Measurements from ENCODE around the gene RNF157. TPM values are rescaled to one million over a fixed set of nuclear protein-coding genes. Genes with fewer than 3 reads are reported as not detected.

The RNF157 gene
- total and polyA plus RNA-seq, 2 of the 13 experiments (the other 11 are each of a cell fraction or from before 2014, with no cell fraction given) = 0.44 to 1.5 TPM

DNA sequence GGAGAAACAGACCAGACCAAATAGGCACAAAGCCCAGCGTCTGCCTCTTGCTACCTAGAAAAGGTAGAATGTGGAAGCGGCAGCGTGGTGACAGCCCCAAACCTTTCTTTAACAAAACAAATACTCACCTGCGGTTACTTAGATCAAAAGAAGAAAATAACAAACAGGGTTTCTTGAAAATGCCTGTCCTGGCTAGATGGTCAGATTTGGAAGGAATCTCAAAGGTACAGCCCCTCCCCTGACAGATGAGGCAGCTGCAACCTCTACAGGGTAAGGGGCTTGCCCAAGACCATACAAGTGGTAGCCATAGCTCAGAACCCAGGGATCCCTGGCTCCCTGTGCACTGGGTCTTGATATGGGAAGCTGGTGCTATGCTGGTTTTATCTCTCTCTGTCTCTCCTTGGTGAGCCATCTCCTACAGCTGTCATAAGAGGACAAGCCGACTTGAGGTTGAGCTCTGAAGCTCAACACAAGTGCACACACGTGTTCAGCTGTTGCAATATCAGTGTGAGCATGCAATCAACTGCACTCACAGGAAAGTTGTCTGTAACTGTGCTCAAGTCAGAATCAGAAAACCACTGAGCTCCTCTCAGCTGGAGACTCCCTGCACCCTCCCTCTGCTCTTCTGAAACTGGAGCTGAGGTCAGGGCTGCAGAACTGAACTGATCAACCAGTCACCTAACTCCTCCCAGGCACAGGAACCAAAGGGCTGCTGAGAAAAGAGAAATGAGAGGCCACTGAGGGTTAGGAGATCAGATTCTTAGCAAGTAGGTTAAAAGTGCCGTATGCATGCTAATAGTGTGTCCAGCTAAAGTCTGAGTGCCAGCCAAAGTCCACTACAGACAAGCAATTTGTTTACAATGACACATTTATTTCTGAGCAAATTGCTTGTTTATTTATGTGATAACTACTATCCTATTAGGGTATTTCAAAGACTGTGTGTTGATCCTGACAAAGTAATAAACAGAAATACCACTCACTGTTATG lies 6.1 kb upstream of the RNF157 start (continued):
- TF ChIP-seq, protein P1, sequence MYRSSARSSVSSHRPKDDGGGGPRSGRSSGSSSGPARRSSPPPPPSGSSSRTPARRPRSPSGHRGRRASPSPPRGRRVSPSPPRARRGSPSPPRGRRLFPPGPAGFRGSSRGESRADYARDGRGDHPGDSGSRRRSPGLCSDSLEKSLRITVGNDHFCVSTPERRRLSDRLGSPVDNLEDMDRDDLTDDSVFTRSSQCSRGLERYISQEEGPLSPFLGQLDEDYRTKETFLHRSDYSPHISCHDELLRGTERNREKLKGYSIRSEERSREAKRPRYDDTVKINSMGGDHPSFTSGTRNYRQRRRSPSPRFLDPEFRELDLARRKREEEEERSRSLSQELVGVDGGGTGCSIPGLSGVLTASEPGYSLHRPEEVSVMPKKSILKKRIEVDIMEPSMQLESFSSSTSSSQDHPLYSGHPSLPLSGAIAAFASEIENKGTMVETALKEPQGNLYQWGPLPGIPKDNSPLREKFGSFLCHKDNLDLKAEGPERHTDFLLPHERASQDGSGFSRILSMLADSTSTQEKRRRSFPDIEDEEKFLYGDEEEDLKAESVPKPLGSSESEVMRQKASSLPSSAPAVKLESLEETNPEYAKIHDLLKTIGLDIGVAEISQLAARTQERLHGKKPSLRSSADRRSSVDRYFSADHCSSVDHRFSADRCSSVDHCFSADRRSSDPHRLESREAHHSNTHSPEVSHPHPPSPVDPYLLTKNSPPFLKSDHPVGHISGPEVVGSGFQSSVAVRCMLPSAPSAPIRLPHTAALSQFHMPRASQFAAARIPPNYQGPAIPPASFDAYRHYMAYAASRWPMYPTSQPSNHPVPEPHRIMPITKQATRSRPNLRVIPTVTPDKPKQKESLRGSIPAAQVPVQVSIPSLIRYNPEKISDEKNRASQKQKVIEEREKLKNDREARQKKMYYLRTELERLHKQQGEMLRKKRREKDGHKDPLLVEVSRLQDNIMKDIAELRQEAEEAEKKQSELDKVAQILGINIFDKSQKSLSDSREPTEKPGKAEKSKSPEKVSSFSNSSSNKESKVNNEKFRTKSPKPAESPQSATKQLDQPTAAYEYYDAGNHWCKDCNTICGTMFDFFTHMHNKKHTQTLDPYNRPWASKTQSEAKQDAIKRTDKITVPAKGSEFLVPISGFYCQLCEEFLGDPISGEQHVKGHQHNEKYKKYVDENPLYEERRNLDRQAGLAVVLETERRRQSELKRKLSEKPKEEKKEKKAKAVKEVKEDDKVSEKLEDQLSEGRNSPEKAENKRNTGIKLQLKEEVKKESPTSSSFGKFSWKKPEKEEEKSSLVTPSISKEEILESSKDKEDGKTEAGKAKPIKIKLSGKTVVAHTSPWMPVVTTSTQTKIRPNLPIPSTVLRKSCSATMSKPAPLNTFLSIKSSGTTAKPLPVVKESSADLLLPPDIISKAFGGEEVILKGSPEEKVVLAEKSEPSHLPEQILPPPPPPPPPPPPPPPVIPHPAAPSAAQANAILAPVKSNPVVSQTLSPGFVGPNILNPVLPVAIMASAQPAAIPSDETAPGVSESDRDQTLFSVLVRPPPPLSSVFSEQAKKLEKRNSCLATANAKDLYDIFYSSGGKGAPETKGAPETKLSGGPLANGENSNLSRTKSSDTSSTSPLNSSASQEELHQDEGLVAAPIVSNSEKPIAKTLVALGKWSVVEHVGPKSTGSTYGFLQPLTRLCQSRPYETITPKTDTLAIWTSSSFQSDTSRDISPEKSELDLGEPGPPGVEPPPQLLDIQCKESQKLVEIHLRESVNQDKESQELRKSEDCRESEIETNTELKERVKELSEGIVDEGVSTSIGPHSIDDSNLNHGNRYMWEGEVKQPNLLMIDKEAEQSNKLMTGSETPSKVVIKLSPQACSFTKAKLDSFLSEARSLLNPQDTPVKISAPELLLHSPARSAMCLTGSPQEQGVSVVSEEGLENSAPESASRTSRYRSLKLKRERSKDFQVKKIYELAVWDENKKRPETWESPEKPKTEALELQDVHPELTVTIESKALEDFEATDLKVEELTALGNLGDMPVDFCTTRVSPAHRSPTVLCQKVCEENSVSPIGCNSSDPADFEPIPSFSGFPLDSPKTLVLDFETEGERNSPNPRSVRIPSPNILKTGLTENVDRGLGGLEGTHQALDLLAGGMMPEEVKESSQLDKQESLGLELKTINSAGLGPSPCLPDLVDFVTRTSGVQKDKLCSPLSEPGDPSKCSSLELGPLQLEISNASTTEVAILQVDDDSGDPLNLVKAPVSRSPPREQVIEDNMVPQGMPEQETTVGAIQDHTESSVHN (CRISPR knock-in tag; IDR thresholded peaks at IDR 0.05) = no peak
- TF ChIP-seq SMARCE1 (IDR thresholded peaks at IDR 0.05; ENCODE audit: borderline replicate concordance) (no peak), ZNF724P (CRISPR knock-in tag; IDR thresholded peaks at IDR 0.05; ENCODE audit: borderline replicate concordance) (0 out of 2 replicates have a peak, but pooled peaks have one; percentile 41), ZNF672 (CRISPR knock-in tag; IDR thresholded peaks at IDR 0.05) (no peak), ELF1 (CRISPR knock-in tag; IDR thresholded peaks at IDR 0.05) (peak; percentile 19; the same call in 1 of the 2 replicates), DNMT1 (CRISPR knock-in tag; IDR thresholded peaks at IDR 0.05) (no peak), XBP1 (CRISPR knock-in tag; IDR thresholded peaks at IDR 0.05) (no peak), ZNF713 (CRISPR knock-in tag; IDR thresholded peaks at IDR 0.05) (no peak), ZSCAN31 (CRISPR knock-in tag; IDR thresholded peaks at IDR 0.05; ENCODE audit: low read depth) (no peak), ZNF253 (CRISPR knock-in tag; IDR thresholded peaks at IDR 0.05; ENCODE audit: borderline replicate concordance) (no peak), ZNF614 (CRISPR knock-in tag; IDR thresholded peaks at IDR 0.05; ENCODE audit: borderline replicate concordance) (peak; percentile 21), YEATS4 (CRISPR knock-in tag; IDR thresholded peaks at IDR 0.05; ENCODE audit: borderline replicate concordance) (peak; percentile 46; the same call in 1 of the 2 replicates), DDIT3 (CRISPR knock-in tag; IDR thresholded peaks at IDR 0.05) (no peak), MAZ (IDR thresholded peaks at IDR 0.05; ENCODE audit: borderline replicate concordance, low read depth, low read length) (peak; percentile 25; the same call in 1 of the 2 replicates), MAZ (CRISPR knock-in tag; IDR thresholded peaks at IDR 0.05; ENCODE audit: low read depth) (no peak), KLF6 (CRISPR knock-in tag; IDR thresholded peaks at IDR 0.05) (no peak), ZBTB42 (CRISPR knock-in tag; IDR thresholded peaks at IDR 0.05) (no peak), ZNF773 (CRISPR knock-in tag; IDR thresholded peaks at IDR 0.05; ENCODE audit: borderline replicate concordance) (no peak), ZNF354B (CRISPR knock-in tag; IDR thresholded peaks at IDR 0.05) (no peak)
- TF ChIP-seq, protein P2, sequence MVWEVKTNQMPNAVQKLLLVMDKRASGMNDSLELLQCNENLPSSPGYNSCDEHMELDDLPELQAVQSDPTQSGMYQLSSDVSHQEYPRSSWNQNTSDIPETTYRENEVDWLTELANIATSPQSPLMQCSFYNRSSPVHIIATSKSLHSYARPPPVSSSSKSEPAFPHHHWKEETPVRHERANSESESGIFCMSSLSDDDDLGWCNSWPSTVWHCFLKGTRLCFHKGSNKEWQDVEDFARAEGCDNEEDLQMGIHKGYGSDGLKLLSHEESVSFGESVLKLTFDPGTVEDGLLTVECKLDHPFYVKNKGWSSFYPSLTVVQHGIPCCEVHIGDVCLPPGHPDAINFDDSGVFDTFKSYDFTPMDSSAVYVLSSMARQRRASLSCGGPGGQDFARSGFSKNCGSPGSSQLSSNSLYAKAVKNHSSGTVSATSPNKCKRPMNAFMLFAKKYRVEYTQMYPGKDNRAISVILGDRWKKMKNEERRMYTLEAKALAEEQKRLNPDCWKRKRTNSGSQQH (CRISPR knock-in tag; IDR thresholded peaks at IDR 0.05; ENCODE audit: low read depth) = peak; percentile 33; the same call in 1 of the 2 replicates
